HL-60 (cell line): ENCODE data around the gene SELENBP1.

Experiments
- DNase-seq, 2 experiments: peaks; one replicate each; pipeline ENCODE4 v3.0.0-alpha.2; 2010 to 2020; ENCODE audit warnings: low read depth in 1 of 2, low spot score in 1 of 2
- H3K27ac ChIP-seq: fragments of 250-450 bp; sonication (Bioruptor Pico); replicated peaks from 2 replicates; pipeline ENCODE4 v1.5.1; 2020; ENCODE audit warnings: mild to moderate bottlenecking, moderate library complexity
- H3K27me3 ChIP-seq: fragments of 250-450 bp; sonication (Bioruptor Pico); 2 replicates; pipeline ENCODE4 v1.5.1; 2021; ENCODE audit warnings: mild to moderate bottlenecking, moderate library complexity; ENCODE audit not compliant: insufficient read depth, poor library complexity, severe bottlenecking
- H3K4me3 ChIP-seq: replicated peaks from 2 replicates; pipeline ENCODE4 v1.5.1; 2011; ENCODE audit warnings: mild to moderate bottlenecking, control low read depth, low read length; ENCODE audit not compliant: insufficient read depth
- CTCF ChIP-seq: IDR thresholded peaks from one replicate; pipeline ENCODE4 v1.5.1; 2011; ENCODE audit warnings: low read length, control low read depth, inconsistent platforms; ENCODE audit not compliant: insufficient read depth
- GABPA ChIP-seq: IDR thresholded peaks from 2 replicates; pipeline ENCODE4 v1.6.1; 2012; ENCODE audit warnings: low read depth
- POLR2AphosphoS5 ChIP-seq: IDR thresholded peaks from 2 replicates; pipeline ENCODE4 v1.6.1; 2012; ENCODE audit warnings: low read depth
- REST ChIP-seq: IDR thresholded peaks from 2 replicates; pipeline ENCODE4 v1.6.1; 2012; ENCODE audit warnings: low read depth; ENCODE audit not compliant: insufficient replicate concordance
- SPI1 ChIP-seq: IDR thresholded peaks from 2 replicates; pipeline ENCODE4 v1.6.1; 2012; ENCODE audit warnings: low read depth, mild to moderate bottlenecking, borderline replicate concordance

Gene SELENBP1

DNA sequence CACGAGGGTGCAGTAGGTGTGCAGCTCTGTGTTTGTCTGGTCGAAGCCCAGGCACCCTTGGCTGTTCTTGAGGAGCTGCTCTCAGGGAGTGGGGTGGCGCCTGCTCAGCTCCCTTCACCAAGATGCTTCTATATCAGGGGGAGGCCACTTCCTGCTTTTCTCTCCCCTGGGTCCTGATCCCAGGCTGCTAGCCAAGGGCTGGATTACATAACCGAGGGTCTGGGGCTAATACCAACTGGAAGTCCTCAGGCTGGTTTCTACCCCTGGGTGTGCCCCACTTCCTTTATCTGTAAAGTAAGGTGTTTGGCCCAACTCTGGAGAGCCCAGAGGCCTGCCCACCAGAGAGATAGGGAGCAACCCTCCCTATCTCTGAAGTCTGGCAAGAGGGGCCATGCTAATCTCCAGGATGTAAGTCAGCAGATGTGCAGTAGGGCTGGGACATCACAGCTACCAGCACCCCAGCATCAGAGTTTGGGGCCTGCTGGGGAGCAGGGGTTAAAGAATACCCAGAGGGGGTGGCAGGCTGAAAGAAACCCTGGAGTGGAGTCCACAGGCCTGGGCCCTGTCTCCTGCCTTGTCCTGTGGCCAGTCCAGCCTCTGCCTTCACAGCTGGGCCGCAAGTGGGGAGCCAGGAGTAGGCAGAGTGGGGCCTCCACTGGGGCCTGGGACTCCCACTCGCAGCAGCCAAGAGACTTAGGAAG lies 2.1 kb downstream of the SELENBP1 start:
- peak overlapping the region; percentile 38 for H3K27ac ChIP-seq
- no peaks in the 10 kb centered on the region for H3K27me3 ChIP-seq
- peak; percentile 59 to 81 for DNase-seq
- H3K4me3 ChIP-seq = no peak overlapping the region
- TF ChIP-seq SPI1 (peak; percentile 82), GABPA (0 out of 2 replicates have a peak, but pooled peaks have one; percentile 10), CTCF (no peak), POLR2AphosphoS5 (0 out of 2 replicates have a peak, but pooled peaks have one; percentile 25), REST (peak; percentile 61)

DNA sequence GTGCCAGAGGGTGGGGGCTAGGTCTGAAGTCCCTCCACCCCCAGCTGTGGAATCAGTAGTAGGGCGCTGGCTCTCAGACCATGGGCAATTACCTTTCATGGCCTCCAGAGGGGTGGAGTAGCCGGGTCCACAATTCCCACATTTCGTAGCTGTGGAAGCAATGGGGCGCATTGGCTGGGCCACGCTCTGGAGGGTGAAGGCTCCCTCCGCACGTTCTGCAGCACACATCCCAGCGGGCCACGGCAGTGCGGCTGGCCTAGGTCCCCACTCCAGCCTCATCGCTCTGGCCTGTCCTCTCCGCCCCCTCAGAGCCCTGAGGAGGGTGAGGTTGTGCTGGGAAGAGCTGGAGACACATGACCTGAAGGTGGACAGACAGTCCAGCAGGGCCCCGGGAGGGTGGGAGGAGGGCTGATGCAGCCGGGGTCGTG lies 2.9 kb downstream of the SELENBP1 start:
- H3K27ac ChIP-seq = no peak overlapping the region; the same call in 1 of the 2 replicates
- H3K27me3 ChIP-seq = no peaks in the 10 kb centered on the region
- no peak for DNase-seq
- H3K4me3 ChIP-seq = no peak overlapping the region
- TF ChIP-seq GABPA (no peak), REST (no peak), CTCF (no peak), POLR2AphosphoS5 (no peak)

DNA sequence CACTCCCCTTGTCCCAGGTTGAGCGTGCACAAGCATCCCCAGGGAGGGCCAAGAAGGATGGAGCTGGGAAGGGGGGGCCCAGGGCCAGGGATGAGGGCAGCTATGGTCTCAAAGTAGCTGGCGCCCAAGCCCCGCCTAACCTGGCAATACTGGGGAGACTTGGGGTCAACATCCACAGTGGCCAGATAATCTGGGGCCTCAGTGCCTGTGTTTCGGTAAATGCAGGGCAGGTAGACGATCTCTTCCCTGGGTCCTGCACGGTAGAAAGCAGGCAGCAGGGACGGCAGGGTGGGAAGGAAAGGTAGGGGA lies 3.2 kb downstream of the SELENBP1 start:
- no peak for DNase-seq
- TF ChIP-seq GABPA (no peak), SPI1 (no peak), POLR2AphosphoS5 (no peak), CTCF (no peak), REST (no peak)
- no peak overlapping the region; the same call in 1 of the 2 replicates for H3K27ac ChIP-seq

More for the DNA sequence above, 3.2 kb downstream of the SELENBP1 start:
- Histone ChIP-seq H3K4me3 (no peak overlapping the region), H3K27me3 (no peaks in the 10 kb centered on the region)
